Cardiac muscle cell (in vitro differentiated cells and primary cell): ENCODE measurements around the gene ABHD2. TPM values are rescaled to one million over a fixed set of nuclear protein-coding genes. Genes with fewer than 3 reads are reported as not detected.
A peak's percentile ranks its signal among the peaks of the same experiment; 100 is the strongest.

Experiments used
- DNase-seq, 2 donors: peaks; one replicate each; pipeline versions ENCODE4 v3.0.0 to v3.0.0-alpha.2; 2010 to 2017; ENCODE audit warnings: low read depth in 1 of 2, low spot score in 1 of 2
- H3K27ac ChIP-seq: fragments of 200-600 bp; sonication (generic); 2 replicates; pipeline ENCODE4 v1.5.1; 2016
- H3K27me3 ChIP-seq: fragments of 200-600 bp; sonication (generic); 2 replicates; pipeline ENCODE4 v1.6.0; 2016; ENCODE audit warnings: control low read depth
- H3K36me3 ChIP-seq: fragments of 200-600 bp; sonication (generic); 2 replicates; pipeline ENCODE4 v1.5.1; 2016; ENCODE audit warnings: control low read depth
- H3K4me1 ChIP-seq: fragments of 200-600 bp; sonication (generic); 2 replicates; pipeline ENCODE4 v1.8.1; 2017; ENCODE audit warnings: low read depth, mild to moderate bottlenecking, mixed run types
- H3K4me3 ChIP-seq: fragments of 200-600 bp; sonication (generic); 2 replicates; pipeline ENCODE4 v1.5.1; 2016; ENCODE audit warnings: mild to moderate bottlenecking
- H3K9me3 ChIP-seq: fragments of 200-600 bp; sonication (generic); 2 replicates; pipeline ENCODE4 v1.5.1; 2017; ENCODE audit warnings: low read depth, mild to moderate bottlenecking, control low read depth
- polyA plus RNA-seq: library from polyadenylated mRNA; unstranded; fragments of >200 nt; fragmentation: Nextera tagmentation; extraction: Ambion mirVana; gene quantifications from 2 replicates; pipeline ENCODE4 v1.2.1, GENCODE V29; 2016
- total RNA-seq: library from RNA; depleted of rRNA; stranded (reverse); fragments of >200 nt; gene quantifications from 2 replicates; pipeline ENCODE4 v1.2.3, GENCODE V29; 2016
- TF ChIP-seq, protein P1 (sequence below): IDR thresholded peaks from 2 replicates; pipeline ENCODE4 v1.5.1; 2012; ENCODE audit warnings: low read depth, mild to moderate bottlenecking, low read length

The ABHD2 gene
- total and polyA plus RNA-seq, 2 experiments from 2014 or later: 28.4 to 43.0 TPM

DNA sequence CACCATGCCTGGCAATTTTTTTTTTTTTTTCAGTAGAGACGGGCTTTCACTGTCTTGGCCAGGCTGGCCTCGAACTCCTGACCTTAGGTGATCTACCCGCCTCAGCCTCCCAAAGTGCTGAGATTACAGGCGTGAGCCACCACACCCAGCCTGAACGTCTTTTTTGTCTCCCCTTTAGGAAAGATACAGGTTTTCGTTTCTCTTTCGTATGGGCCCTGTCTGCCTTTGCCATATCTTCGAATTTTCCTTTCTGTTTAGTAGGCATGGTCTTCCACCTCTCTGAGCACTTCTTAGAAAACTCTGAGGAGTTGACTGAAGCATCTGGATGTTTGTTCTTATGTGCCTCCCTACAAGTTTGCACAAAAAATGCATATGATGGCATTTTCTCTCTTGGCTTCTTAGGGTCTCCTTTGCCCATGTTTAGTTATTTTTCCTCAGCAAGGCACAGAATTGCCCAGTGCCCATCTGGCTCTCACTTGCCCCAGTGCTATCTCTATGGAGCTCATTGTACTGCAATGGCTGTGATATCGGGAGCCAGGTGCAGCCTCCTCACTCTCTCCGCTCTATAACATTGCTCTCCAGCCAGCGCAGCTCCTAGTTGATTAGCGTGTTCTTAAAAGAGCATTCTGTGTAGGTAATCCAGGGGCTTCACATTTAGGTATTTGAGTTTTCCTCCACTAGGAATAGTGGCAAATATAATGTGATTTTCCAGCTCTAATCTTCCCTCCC lies 48.0 kb downstream of the ABHD2 start:
- no peak overlapping the region for H3K27ac ChIP-seq

DNA sequence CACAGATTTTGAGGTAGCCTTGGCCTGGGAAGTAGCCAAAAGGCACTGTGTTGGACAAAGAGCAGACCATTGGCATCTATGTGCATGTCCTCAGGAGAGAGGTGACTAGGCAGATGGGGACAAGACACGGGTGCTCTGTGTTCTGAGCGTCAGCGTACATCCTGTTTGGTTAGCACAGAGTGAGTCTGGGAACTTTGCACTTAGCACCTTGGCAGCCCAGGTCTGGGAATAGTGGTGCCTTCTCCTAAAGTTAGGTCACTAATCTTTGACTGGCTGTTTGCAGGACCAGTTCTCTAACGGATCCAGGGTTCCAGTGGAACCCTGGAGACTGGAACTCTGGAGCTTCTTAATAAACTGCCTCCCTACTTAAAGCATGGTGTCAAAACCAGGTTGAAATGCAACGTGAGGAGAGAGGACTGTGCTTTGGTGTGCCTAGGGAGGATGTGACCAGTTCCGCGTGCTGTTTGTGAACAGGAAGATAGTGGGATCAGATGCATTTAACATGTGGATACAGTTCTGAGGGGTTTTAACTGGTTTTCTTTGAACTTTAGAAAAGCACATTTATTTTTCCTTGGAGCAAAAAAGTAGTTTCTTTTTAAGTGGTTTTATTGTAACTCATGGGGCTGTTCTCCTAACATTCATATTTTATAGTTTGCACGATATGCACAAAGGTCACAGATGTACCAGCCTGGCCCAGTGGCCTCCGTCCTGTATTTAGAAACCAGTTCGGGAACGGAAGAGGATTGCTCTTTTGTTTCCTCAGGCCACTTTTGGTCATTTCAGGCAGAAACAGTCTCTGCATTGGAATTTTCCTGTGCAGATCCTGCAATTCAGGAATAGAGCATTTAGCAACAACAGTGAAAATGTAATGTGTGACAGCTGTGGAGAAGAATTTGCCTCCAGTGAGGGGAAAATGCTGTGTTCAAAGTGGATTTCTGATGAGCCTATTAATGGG lies 48.8 kb downstream of the ABHD2 start:
- TF ChIP-seq, protein P1, sequence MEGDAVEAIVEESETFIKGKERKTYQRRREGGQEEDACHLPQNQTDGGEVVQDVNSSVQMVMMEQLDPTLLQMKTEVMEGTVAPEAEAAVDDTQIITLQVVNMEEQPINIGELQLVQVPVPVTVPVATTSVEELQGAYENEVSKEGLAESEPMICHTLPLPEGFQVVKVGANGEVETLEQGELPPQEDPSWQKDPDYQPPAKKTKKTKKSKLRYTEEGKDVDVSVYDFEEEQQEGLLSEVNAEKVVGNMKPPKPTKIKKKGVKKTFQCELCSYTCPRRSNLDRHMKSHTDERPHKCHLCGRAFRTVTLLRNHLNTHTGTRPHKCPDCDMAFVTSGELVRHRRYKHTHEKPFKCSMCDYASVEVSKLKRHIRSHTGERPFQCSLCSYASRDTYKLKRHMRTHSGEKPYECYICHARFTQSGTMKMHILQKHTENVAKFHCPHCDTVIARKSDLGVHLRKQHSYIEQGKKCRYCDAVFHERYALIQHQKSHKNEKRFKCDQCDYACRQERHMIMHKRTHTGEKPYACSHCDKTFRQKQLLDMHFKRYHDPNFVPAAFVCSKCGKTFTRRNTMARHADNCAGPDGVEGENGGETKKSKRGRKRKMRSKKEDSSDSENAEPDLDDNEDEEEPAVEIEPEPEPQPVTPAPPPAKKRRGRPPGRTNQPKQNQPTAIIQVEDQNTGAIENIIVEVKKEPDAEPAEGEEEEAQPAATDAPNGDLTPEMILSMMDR: no peak
- DNase-seq: no peak
- peaks cover 9% of the 10 kb centered on the region for H3K4me1 ChIP-seq
- no peak overlapping the region for H3K27ac ChIP-seq
- no peaks in the 10 kb centered on the region for H3K36me3 ChIP-seq
- no peaks in the 10 kb centered on the region for H3K27me3 ChIP-seq
- H3K9me3 ChIP-seq: no peaks in the 10 kb centered on the region
- no peak overlapping the region for H3K4me3 ChIP-seq

More for the DNA sequence above, 48.0 kb downstream of the ABHD2 start:
- Histone ChIP-seq H3K4me3 (no peak overlapping the region), H3K36me3 (no peaks in the 10 kb centered on the region), H3K4me1 (peaks cover 9% of the 10 kb centered on the region), H3K9me3 (no peaks in the 10 kb centered on the region), H3K27me3 (no peaks in the 10 kb centered on the region)
- TF ChIP-seq, protein P1: no peak
- no peak for DNase-seq

DNA sequence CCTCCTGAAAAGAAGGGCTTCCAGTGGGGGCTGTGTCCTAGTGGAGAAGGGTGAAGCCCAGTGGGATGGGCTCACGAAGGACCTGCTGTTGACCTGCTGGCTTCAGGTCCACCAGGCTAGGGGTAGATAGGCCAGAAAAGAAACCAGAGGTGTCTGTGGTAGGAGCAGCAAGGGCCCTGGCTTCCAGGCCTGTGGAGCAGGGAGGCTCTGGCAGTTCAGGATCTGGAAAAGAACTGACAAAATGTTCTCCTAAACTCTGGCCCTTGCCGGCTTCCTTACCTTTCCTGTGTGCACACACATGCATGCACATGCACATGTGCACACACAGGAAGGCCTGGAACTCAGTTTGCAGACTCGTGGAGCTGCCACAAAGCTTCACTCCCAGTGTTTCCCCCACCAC lies 49.7 kb downstream of the ABHD2 start:
- H3K36me3 ChIP-seq: no peaks in the 10 kb centered on the region
- H3K4me3 ChIP-seq: no peak overlapping the region
- DNase-seq: no peak
- TF ChIP-seq, protein P1: no peak
- H3K27me3 ChIP-seq: no peaks in the 10 kb centered on the region
- H3K27ac ChIP-seq: no peak overlapping the region
- no peaks in the 10 kb centered on the region for H3K9me3 ChIP-seq
- H3K4me1 ChIP-seq: peaks cover 3% of the 10 kb centered on the region

DNA sequence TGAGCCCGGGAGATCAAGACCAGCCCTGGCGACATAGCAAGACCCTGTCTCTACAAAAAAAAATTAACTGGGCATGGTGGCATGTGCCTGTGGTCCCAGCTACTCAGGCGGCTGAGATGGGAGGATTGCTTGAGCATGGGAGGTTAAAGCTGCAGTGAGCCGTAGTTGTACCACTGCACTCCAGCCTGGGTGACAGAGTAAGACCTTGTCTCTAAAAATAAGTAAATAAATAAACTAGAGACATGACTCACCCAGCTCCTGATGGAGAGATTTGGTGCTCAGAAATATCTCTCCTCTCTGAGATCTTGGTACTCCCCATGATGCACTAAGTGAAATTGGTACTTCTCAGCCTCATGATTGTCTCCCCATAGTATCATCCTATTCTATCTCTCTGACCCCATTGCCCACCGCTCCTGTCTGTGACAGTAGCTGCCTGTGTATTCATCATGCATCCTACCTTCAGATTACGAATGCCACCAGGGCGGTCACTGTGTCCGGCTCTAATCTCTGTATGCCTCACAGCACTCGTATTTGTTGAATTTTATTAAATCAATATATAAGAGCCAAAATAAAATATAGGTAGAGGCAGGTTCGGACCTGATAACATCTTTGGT lies 50.9 kb downstream of the ABHD2 start:
- no peaks in the 10 kb centered on the region for H3K27me3 ChIP-seq
- TF ChIP-seq, protein P1: no peak
- no peak for DNase-seq
- no peaks in the 10 kb centered on the region for H3K36me3 ChIP-seq
- no peaks in the 10 kb centered on the region for H3K9me3 ChIP-seq
- H3K4me3 ChIP-seq: no peak overlapping the region
- H3K27ac ChIP-seq: no peak overlapping the region
- H3K4me1 ChIP-seq: no peaks in the 10 kb centered on the region

DNA sequence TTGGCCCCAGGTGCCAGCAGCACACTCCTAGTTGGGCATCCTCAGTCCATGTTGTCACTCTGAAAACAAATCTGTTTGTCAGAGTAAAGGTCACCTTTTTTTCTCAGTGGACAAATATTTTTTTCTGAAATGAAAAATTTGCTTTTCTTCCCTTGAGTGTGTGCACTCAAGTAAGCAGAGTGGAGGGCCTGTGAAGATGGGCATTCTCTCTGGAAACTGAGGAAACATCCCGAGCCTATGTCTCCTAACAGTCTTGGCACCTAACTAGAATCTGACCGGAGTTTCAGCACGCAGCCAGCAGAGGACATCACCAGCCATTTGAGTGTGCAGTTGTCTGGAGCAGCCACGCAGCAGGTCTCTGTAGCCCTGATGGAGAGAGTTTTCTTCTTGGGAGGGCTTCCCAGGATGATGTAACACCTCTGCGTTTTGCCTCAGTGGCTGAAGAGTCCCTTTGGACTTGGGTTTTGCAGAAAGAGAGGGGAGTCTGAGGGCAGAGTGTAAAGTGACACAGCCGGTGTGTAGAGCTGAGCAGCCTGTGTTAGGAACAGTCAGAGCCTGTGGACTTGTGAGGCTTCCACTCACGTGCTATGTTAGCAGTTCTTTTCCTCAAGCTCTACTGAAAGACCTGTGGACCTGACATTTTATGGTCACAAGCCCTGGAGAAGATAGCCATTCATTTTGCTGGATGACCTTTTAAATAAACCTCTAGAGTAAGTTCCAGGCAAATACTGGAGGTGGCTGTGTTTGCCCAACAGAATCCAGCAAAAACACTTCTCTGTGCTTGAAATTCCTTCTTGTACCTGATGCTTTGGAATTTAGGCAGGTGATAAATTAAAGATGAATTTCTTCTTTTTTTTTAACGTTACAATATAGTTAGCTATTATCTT lies 51.6 kb downstream of the ABHD2 start:
- H3K27ac ChIP-seq: no peak overlapping the region
- peak; percentile 20 to 51 for DNase-seq
- TF ChIP-seq, protein P1: peak; percentile 33
- no peaks in the 10 kb centered on the region for H3K27me3 ChIP-seq
- H3K36me3 ChIP-seq: no peaks in the 10 kb centered on the region
- H3K4me1 ChIP-seq: no peaks in the 10 kb centered on the region
- no peaks in the 10 kb centered on the region for H3K9me3 ChIP-seq
- H3K4me3 ChIP-seq: no peak overlapping the region
